Measurements from ENCODE around the gene CASP9. TPM values are rescaled to one million over a fixed set of nuclear protein-coding genes. Genes with fewer than 3 reads are reported as not detected.

Gene CASP9
- total RNA-seq, 6 experiments from 2014 or later = 2.3 to 9.0 (median 8.2) TPM

GRCh38 chr1:15568387-15569073 is 44.5 kb upstream of the CASP9 start:
- H3K36me3 ChIP-seq = peaks cover 0 to 61% (median 31%) of the 10 kb centered on the region in 4 donors
- DNase-seq = no peak
- no peak overlapping the region for H3K27ac ChIP-seq
- no peak overlapping the region for H3K4me3 ChIP-seq
- intact Hi-C loops (cut with DNase I) = no loop called here
- no peaks in the 10 kb centered on the region for H3K27me3 ChIP-seq
- TF ChIP-seq CTCF (IDR thresholded peaks at IDR 0.05) = no peak
- no peak for TF ChIP-seq POLR2A (IDR thresholded peaks at IDR 0.05)
- WGBS (ENCODE audit: insufficient coverage, low coverage, low lambda C conversion rate, missing lambda C conversion rate) = 89% methylated on average over 18 of the region's 18 CpGs
- no peaks in the 10 kb centered on the region for H3K9me3 ChIP-seq
- peak in 1 of 4 donors; percentile 27 for ATAC-seq
- no peaks in the 10 kb centered on the region for H3K4me1 ChIP-seq

- H3K27ac ChIP-seq = peak overlapping the region; percentile 35 to 68 (median 36)
- ATAC-seq (peak; percentile 83 to 90 (median 88)), DNase-seq (peak in 2 of 3 donors; percentile 58 to 62)
- no peaks in the 10 kb centered on the region for H3K9me3 ChIP-seq
- 22% methylated on average over 11 of the region's 12 CpGs for WGBS (ENCODE audit: insufficient coverage, low coverage, low lambda C conversion rate, missing lambda C conversion rate)
- no peaks in the 10 kb centered on the region for H3K27me3 ChIP-seq
- intact Hi-C loops (cut with DNase I) = no loop called here
- H3K4me1 ChIP-seq = peaks cover 0 to 22% (median 9%) of the 10 kb centered on the region in 4 donors
- TF ChIP-seq CTCF (IDR thresholded peaks at IDR 0.05) (no peak), POLR2A (IDR thresholded peaks at IDR 0.05) (no peak)
- H3K36me3 ChIP-seq = peaks cover 0 to 28% (median 6%) of the 10 kb centered on the region in 4 donors
- H3K4me3 ChIP-seq = no peak overlapping the region
These were observed 35.3 kb upstream of the CASP9 start for GRCh38 chr1:15559189-15559810.

GRCh38 chr1:15558516-15558915 is 34.5 kb upstream of the CASP9 start:
- Histone ChIP-seq H3K27me3 (no peaks in the 10 kb centered on the region), H3K4me3 (no peak overlapping the region), H3K4me1 (peaks cover 0 to 22% (median 9%) of the 10 kb centered on the region in 4 donors), H3K27ac (peak overlapping the region; percentile 35 to 68 (median 36)), H3K9me3 (no peaks in the 10 kb centered on the region), H3K36me3 (peaks cover 0 to 32% (median 4%) of the 10 kb centered on the region in 4 donors)
- intact Hi-C loops (cut with DNase I) = no loop called here
- DNase-seq (no peak), ATAC-seq (no peak)
- no peak for TF ChIP-seq POLR2A (IDR thresholded peaks at IDR 0.05)
- 82% methylated on average over 4 of the region's 4 CpGs for WGBS (ENCODE audit: insufficient coverage, low coverage, low lambda C conversion rate, missing lambda C conversion rate)

DNA sequence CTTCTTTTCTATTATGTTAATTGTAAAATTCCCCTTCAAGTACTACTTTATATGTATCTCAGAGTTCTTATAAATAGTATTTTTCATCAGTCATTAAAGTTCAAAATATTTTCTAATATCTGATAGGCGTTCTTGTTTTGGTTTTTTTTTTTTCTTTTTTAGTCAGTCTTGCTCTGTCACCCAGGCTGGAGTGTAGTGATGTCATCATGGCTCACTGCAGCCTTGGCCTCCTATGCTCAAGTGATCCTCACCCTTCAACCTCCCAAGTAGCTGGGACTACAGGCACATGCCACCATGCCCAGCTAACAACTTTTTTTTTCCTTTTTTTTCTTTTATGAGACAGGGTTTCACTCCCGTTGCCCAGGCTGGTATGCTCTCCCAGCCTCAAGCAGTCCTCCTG is 33.6 kb upstream of the CASP9 start:
- Histone ChIP-seq H3K36me3 (peaks cover 0 to 25% (median 4%) of the 10 kb centered on the region in 4 donors), H3K27ac (no peak overlapping the region), H3K4me3 (no peak overlapping the region), H3K4me1 (peaks cover 0 to 22% (median 9%) of the 10 kb centered on the region in 4 donors), H3K9me3 (no peaks in the 10 kb centered on the region), H3K27me3 (no peaks in the 10 kb centered on the region)
- WGBS (ENCODE audit: insufficient coverage, low coverage, low lambda C conversion rate, missing lambda C conversion rate) = 94% methylated on average over 2 of the region's 2 CpGs
- no peak for TF ChIP-seq POLR2A (IDR thresholded peaks at IDR 0.05)
- no peak for TF ChIP-seq CTCF (IDR thresholded peaks at IDR 0.05)
- no peak for DNase-seq
- intact Hi-C loops (cut with DNase I) = no loop called here
- no peak for ATAC-seq

DNA sequence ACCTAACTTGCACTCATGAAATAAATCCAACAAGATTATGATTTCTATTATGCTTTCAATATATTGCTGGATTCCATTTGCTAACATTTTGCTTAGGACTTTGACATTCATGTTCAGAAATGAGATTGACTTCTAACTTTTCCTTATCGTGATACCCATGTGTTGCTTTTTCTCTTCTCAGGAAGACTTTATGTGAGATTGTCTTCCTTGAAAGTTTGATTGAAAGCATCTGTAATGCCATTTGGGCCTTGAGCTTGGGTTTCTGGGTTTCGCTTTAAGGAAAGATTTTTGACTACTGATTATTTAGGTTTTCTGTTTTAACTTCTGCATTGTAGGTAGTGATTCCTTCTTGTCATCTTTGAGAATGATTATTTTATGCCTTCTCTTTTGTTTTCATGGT is 33.0 kb upstream of the CASP9 start:
- Histone ChIP-seq H3K4me3 (no peak overlapping the region), H3K9me3 (no peaks in the 10 kb centered on the region), H3K36me3 (peaks cover 0 to 20% (median 2%) of the 10 kb centered on the region in 4 donors), H3K27me3 (no peaks in the 10 kb centered on the region), H3K4me1 (peaks cover 0 to 19% (median 9%) of the 10 kb centered on the region in 4 donors), H3K27ac (no peak overlapping the region)
- WGBS (ENCODE audit: insufficient coverage, low coverage, low lambda C conversion rate, missing lambda C conversion rate) = 89% methylated on average over 2 of the region's 2 CpGs
- no peak for ATAC-seq
- no peak for DNase-seq
- intact Hi-C loops (cut with DNase I) = no loop called here
- TF ChIP-seq CTCF (IDR thresholded peaks at IDR 0.05) (no peak), POLR2A (IDR thresholded peaks at IDR 0.05) (no peak)
